ENCODE results near the gene NTM. TPM values are rescaled to one million over a fixed set of nuclear protein-coding genes. Genes with fewer than 3 reads are reported as not detected.

NTM gene
- total and polyA plus RNA-seq, 2 of the 8 experiments (the other 6 are each of a cell fraction or from before 2014, with no cell fraction given) = 13.4 to 20.0 TPM

DNA sequence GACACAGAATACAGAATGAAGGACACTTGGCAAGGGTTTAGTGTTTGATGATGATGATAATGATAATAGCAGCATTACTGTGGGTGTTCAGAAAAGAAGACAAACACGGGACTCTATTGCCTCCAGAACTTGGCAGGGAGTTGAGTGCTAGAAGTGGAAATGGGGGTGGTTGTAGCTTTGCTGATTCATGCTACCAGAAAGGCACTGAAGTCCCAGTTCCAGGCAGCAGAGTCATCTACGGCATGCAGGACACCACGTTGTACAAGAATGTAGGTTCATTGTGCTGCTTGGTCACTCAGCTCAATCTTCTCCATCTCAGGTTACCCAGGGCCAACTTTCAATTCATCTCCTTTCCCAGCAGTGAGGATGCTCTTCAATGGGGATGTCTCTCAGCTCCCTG, 115.7 kb downstream of the NTM start:
- no peak overlapping the region for H4K91ac ChIP-seq (replicated peaks; ENCODE audit: insufficient read length, low read length)
- DNase-seq (ENCODE audit: low read depth in 1 of 2, low spot score in 2 of 2) = no peak
- TF ChIP-seq SP4 (IDR thresholded peaks at IDR 0.05; ENCODE audit: low read length) (no peak), PHF8 (conservative IDR thresholded peaks at IDR 0.05; ENCODE audit: low read depth, low read length) (no peak)

More for the DNA sequence above, 115.7 kb downstream of the NTM start:
- Histone ChIP-seq H4K5ac (ENCODE audit: insufficient read length, low read depth, low read length) (no peak overlapping the region), H3K56ac (replicated peaks; ENCODE audit: insufficient read length, low read depth, low read length) (no peak overlapping the region), H2BK15ac (ENCODE audit: low read length) (no peak overlapping the region), H3K9ac (replicated peaks in 1 of 4; ENCODE audit: extremely low read depth in 1 of 4, low read depth in 3 of 4, low read length in 3 of 4) (no peak overlapping the region), H3K23me2 (ENCODE audit: low read depth, low read length) (no peaks in the 10 kb centered on the region), H3K4ac (replicated peaks; ENCODE audit: insufficient read length, low read depth, low read length) (no peak overlapping the region), H3K79me2 (ENCODE audit: control insufficient read depth in 1 of 2, insufficient read depth in 2 of 2, low read length in 2 of 2) (no peaks in the 10 kb centered on the region), H3K14ac (ENCODE audit: insufficient read length) (no peak overlapping the region), H2AFZ (ENCODE audit: low read length) (no peak overlapping the region), H3K27ac (ENCODE audit: low read depth, low read length) (no peak overlapping the region), H3K79me1 (ENCODE audit: low read depth, low read length) (no peaks in the 10 kb centered on the region), H3K18ac (ENCODE audit: extremely low read depth, low read length) (no peak overlapping the region), H2BK5ac (ENCODE audit: low read depth, low read length) (no peak overlapping the region), H2AK5ac (ENCODE audit: low read depth, low read length) (no peak overlapping the region), H4K20me1 (replicated peaks in 1 of 2; ENCODE audit: control insufficient read depth in 1 of 2, insufficient read depth in 2 of 2, low read length in 2 of 2) (no peaks in the 10 kb centered on the region), H3K27me3 (replicated peaks in 1 of 4; ENCODE audit: control insufficient read depth in 3 of 4, extremely low read depth in 1 of 4, insufficient read depth in 3 of 4, low read length in 3 of 4) (no peaks in the 10 kb centered on the region), H4K8ac (ENCODE audit: extremely low read depth, insufficient read depth, low read length) (no peak overlapping the region), H2BK20ac (ENCODE audit: low read length) (no peak overlapping the region), H3K4me3 (ENCODE audit: extremely low read depth in 1 of 4, insufficient read depth in 2 of 4, low read depth in 3 of 4, low read length in 4 of 4) (no peak overlapping the region), H3K23ac (ENCODE audit: insufficient read length) (no peak overlapping the region), H2BK120ac (replicated peaks; ENCODE audit: low read depth, low read length) (no peak overlapping the region), H3K4me2 (ENCODE audit: insufficient read depth in 1 of 2, low read depth in 2 of 2, low read length in 2 of 2) (no peak overlapping the region), H3K4me1 (replicated peaks in 1 of 4; ENCODE audit: control insufficient read depth in 3 of 4, insufficient read depth in 4 of 4, low read length in 3 of 4) (peaks cover 0 to 3% (median 1%) of the 10 kb centered on the region in 4 experiments; a peak in 4 of 7 replicates), H3K9me3 (ENCODE audit: insufficient read depth in 2 of 2, low read depth in 1 of 2, low read length in 1 of 2) (no peaks in the 10 kb centered on the region), H2BK12ac (ENCODE audit: low read depth, low read length) (no peak overlapping the region), H3K36me3 (ENCODE audit: control insufficient read depth in 2 of 4, insufficient read depth in 4 of 4, low read length in 3 of 4) (no peaks in the 10 kb centered on the region)
- 89% methylated on average over 3 of the region's 3 CpGs; no CpG with 5 or more reads in 1 of the 2 experiments for WGBS, 2 experiments (ENCODE audit: extremely low coverage in 1 of 2, insufficient coverage in 1 of 2, insufficient read length in 1 of 2, insufficient replicate concordance in 2 of 2, low coverage in 1 of 2, low lambda C conversion rate in 2 of 2, missing lambda C conversion rate in 1 of 2)
- ChIA-PET CTCF (ENCODE audit: partially characterized antibody) (interaction anchor here (1.0 to 1.4 kb wide), 5 partner anchors 8 to 239 kb away, joined by 3 to 5 read pairs (median 3); no protein-coding TSS in a partner anchor), POLR2A (ENCODE audit: partially characterized antibody) (no interaction called here)
- FAIRE-seq = no peak
